Measurements from ENCODE around the gene HS1BP3. TPM values are rescaled to one million over a fixed set of nuclear protein-coding genes. Genes with fewer than 3 reads are reported as not detected.

The HS1BP3 gene
- total RNA-seq = 28.9 and 31.3 TPM in 2 replicates

GRCh38 chr2:20650877-20651730 is at the start of gene HS1BP3:
HS1BP3 (minus strand) TSS chr2:20651098; CDS start chr2:20651063, 35 bp downstream.

GRCh38 chr2:20666304-20667150 is 15.6 kb upstream of the HS1BP3 start, which contains the start of gene GDF7:
GDF7 (plus strand) TSS chr2:20667144; CDS start chr2:20667240, 96 bp downstream.

Other genes with a start within 250 kb of the HS1BP3 start
- gene RHOB, start 204.0 kb downstream of the HS1BP3 start, total RNA-seq = 231 and 383 TPM in 2 replicates
- gene GDF7, start 16.0 kb upstream of the HS1BP3 start, total RNA-seq = 0.09 and 0.12 TPM in 2 replicates
- 12.6 and 14.7 TPM in 2 replicates for gene LDAH, start 172.0 kb upstream of the HS1BP3 start, total RNA-seq